NCI-H1417 (cell line): Measurements from ENCODE around the gene TMED10.
"Not testable (repeated sequence)": the region's sequence is repeated elsewhere in the genome, so short reads cannot be mapped to it uniquely, and the experiment has no call there.

Experiments used
- DNase-seq, 3 experiments: peaks; one replicate each; lab custom pipeline; 2025; lab: John Stamatoyannopoulos, UW

The TMED10 gene

GRCh38 chr14:75191100-75191499, 14.7 kb upstream of the TMED10 start:
- no peak for DNase-seq

DNA sequence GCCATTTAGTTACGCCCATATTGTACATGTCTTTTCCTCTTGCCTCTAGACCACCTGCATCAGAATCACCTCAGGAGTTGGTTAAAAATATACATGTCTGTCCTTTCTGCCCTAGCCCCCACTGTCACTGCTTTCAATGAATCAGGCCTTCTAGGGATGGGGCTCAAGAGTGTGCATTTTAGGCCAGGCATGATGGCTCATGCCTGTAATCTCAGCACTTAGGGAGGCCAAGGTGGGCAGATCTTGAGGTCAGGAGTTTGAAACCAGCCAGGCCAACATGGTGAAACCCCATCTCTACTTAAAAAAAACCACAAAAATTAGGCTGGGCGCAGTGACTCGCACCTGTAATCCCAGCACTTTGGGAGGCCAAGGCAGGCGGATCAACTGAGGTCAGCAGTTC, 13.6 kb upstream of the TMED10 start:
- no peak for DNase-seq

DNA sequence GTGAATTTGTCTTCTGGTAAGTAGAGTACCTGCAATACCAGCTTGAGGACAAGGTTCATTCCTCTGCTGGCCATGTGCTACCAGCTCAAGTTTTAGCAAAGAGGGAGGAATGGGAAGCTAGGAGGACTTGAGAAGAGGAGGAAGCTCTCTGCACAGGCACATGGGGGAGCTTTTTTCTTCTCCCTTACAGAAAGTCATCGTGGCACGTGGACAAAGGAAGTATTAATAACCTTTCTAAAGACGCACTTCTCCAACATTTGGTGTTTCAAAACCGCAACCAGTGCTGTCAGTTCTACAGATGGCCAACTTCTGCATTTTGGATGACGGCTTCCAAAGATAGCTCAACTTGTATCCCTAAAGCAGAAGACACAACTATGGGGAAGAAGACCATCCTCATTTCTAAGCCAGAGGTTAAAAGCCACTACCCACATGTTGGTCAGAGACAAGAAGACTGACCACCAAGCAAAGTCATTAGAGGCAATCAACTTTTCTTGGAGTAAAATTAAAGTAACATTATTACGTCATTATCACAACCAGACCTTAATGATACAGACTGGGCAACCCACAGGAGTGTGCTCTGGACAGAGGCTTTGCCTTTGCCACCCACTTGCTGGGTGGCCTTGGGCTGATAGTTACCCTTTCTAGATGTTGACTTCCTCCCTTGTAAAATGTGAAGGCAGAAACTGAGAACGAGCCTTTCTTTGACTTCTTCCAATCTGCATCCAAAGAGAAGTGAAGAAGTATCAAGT, 12.3 kb upstream of the TMED10 start:
- DNase-seq = no peak

- DNase-seq = no peak
These were observed 11.7 kb upstream of the TMED10 start for GRCh38 chr14:75188086-75188485.

DNA sequence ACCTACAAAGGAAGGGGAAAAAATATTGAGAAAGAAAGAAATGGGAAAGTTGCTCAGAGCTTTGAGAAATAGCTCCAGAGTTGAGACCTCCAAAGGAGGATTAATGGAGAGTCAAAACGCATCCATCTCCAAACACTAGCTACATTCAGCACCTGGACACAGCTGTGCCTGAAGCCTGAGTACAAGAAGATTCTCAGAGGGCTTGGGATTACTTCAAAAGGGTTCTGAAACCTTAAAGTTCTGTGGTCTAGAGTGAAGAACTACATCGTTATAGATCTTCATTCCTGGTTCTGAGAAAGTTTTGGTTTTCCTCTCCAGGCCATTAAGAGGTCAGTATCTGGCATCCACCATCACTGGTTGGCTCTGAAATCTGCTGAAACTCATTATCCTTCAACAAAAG, 10.5 kb upstream of the TMED10 start:
- no peak for DNase-seq

DNA sequence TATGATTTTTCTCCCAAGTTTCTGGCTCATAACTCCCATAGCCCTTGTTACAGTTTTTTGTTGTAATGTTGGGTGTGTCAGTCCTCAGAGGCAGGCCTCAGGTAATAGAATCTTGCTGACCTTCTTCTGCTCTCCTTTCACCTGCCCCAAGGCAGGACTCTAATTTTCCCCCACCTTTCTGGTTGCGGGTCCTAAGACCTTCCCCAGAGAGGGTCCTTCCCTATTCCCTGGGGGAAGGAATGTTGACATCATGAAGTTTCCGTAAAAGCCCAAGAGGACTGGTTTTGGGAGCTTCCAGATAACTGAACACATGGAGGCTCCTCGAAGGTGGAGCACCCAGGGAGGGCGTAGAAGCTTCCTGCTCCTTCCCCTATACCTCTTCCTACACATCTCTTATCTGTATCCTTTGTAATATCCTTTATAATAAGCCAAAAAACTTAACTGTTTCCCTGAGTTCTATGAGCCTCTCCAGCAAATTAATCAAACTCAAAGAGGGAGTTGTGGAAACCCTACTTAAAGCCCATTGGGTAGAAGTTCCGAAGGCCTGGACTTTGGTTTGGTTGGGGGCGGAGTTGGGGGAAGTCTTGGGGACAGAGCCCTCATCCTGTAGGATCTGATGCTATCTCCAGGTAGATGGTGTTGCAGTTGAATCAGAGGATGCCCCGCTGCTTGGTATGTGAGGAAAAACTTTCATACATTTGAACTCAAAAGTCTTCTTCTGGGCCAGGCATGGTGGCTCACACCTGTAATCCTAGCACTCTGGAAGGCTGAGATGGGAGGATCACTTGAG, 9.0 kb upstream of the TMED10 start:
- no peak for DNase-seq

DNA sequence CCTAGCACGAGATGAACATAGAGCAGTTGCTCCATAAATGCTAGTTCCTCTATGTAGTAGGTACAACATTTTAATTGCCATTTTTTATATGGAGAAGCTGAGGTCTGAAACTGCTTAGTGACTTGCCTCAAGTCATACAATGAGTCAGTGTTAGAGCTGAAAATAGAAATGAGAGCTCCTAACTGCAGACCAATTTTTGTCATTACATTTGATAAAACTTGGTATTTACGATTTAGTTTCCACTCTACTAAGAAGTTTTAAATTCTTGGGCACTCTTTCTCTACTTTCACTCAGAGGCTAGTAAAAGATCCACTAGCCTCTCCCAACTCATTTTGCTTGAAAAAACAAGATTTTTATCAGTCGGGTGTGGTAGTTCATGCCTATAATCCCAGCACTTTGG, 8.1 kb upstream of the TMED10 start:
- DNase-seq = no peak

- DNase-seq = no peak
These were observed 7.6 kb upstream of the TMED10 start for GRCh38 chr14:75184039-75184438.

- no peak for DNase-seq
These were observed 6.8 kb upstream of the TMED10 start for GRCh38 chr14:75183225-75183624.

GRCh38 chr14:75182821-75183220, 6.4 kb upstream of the TMED10 start:
- DNase-seq = no peak

DNA sequence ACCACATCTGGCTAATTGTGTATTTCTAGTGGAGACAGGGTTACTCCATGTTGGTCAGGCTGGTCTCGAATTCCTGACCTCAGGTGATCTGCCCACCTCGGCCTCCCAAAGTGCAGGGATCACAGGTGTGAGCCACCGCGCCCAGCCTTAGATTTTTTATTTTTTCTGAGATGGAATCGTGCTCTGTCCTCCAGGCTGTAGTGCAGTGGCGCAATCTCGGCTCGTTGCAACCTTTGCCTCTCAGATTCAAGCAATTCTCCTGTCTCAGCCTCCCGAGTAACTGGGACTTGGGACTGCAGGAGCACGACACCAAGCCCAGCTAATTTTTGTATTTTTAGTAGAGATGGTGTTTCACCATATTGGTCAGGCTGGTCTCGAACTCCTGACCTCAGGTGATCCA, 5.8 kb upstream of the TMED10 start:
- DNase-seq = not testable (repeated sequence)

DNA sequence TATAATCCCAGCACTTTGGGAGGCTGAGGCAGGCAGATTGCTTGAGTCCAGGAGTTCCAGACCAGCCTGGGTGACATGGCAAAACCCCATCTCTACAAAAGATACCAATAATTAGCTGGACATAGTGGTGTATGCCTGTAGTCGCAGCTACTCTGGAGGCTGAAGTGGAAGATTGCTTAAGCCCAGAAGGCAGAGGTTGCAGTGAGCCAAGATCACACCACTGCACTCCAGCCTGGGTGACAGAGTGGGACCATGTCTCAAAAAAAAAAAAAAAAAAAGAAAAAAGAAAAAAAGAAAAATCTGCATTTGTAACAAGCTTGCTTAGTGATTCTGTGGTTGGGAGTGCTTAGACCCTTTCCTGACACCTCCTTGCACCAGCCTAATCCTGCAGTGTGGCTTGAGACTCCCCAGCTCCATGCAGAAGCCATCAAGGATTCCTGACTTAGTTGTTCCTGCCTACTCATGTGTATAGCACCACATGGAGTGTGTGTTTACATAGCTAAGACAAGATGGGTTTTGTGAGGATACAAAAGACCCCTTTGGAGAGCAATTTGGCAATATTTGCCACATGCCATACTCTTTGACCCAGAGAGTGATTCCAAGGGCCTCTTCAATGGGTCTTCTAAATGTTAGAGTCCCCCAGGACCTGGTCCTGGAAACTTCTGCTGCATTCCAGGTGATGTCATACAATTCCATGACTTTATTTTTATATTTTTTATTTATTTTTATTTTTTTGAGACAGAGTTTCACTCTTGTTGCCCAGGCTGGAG, 5.1 kb upstream of the TMED10 start:
- DNase-seq = peak in 1 of 3 experiments; percentile 11

DNA sequence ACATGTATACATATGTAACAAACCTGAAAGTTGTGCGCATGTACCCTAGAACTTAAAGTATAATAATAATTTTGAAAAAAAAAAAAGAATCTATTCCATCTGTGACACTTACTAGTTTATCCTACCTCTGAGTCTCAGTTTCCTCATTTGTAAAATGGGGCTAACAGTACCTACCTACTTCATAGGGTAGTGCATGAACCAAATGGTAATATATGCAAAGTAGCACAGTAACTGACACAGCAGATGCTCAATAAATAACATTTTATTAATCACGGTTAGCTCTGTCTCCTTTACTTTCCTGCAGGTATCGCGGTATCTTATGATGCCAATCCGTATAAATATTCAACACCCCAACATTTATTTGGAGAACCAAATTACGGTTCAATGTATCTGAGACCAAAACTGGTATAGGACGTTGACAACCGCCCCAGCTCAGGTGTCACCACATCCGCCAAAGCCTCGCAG, 703 bp downstream of the TMED10 start:
- DNase-seq = no peak

GRCh38 chr14:75174066-75174465, 2.3 kb downstream of the TMED10 start:
- no peak for DNase-seq

DNA sequence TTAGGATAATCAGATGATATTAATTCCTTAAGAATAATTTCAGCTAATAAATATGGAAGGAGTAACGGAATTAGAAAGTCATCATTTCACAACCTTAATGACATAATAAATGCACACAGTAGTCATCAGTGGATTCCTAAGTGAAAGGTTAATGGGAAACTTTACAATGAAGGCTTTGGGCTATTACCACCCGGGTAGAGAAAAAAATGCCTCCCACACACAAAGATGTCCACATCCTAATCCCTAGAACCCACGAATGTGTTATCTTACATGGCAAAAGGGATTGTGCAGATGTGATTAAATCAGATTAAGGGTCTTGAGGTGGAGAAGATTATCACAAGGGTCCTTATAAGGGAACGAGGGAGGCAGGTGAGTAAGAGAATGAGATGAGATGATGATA, 5.6 kb downstream of the TMED10 start:
- no peak for DNase-seq

- DNase-seq = no peak
These were observed 7.7 kb downstream of the TMED10 start for GRCh38 chr14:75168586-75169335.

DNA sequence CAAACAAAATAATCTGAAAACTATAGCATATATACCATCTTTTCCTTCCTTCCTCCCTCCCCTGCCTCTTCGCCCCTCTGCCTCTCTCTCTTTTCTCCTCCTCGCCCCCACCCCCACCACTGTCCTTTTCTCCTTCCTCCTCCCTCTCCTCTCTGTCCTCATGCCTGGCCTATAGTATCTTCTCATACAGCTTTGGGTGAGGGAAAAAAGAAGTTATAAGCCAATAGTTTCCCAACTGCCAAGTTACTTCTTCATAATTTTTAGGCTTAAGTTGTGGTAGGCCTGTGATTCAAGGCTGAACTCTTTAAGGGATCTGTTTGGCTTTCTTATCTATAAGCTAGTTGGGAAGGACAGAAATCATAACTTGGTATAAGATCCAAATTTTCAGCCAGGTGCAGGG, 9.1 kb downstream of the TMED10 start:
- DNase-seq = no peak

- DNase-seq = no peak
These were observed 10.6 kb downstream of the TMED10 start for GRCh38 chr14:75165586-75166391.

DNA sequence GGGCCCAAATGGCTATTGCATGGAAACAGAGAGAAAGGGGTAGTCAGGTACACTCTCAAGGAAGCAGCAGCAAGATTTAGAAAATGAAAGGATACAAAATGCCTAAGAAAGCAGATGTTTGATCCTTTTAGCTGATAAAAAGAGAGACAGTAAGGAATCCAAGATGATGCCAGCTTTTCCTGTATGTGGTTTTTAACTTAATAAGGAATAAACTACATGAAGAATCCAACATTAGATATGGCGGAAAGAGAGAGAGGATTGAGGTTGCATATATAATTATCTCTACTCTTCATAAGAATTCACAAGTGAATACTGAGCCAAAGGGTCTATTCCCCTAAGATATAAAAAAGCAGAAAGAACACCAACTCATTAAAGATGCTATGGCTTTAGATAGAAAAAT, 11.6 kb downstream of the TMED10 start:
- DNase-seq = no peak

- no peak for DNase-seq
These were observed 12.7 kb downstream of the TMED10 start for GRCh38 chr14:75163677-75164076.

- no peak for DNase-seq
These were observed 13.8 kb downstream of the TMED10 start for GRCh38 chr14:75162631-75163030.
